Esophagus muscularis mucosa (tissue), 4 donors: ENCODE results near the gene ZBTB39. TPM values are rescaled to one million over a fixed set of nuclear protein-coding genes. Genes with fewer than 3 reads are reported as not detected.
"Not testable (repeated sequence)": the region's sequence is repeated elsewhere in the genome, so short reads cannot be mapped to it uniquely, and the experiment has no call there.

Experiments
- DNase-seq: peaks from one replicate; pipeline ENCODE4 v3.0.0-alpha.2; 2017; ENCODE audit errors: extremely low spot score
- H3K27ac ChIP-seq, 4 donors: fragments of 200-600 bp; sonication (generic); replicated peaks in 1 of 4; 1 replicate in 3 of 4; 2 replicates in 1 of 4; pipeline ENCODE4 v1.5.1; 2016 to 2019; ENCODE audit warnings: mild to moderate bottlenecking in 1 of 4
- H3K27me3 ChIP-seq, 4 donors: fragments of 200-600 bp; sonication (generic); one replicate each; pipeline versions ENCODE4 v1.5.1 to v1.6.0; 2016 to 2019
- H3K36me3 ChIP-seq, 4 donors: fragments of 200-600 bp; sonication (generic); one replicate each; pipeline ENCODE4 v1.5.1; 2016 to 2019
- H3K4me1 ChIP-seq, 4 donors: fragments of 200-600 bp; sonication (generic); one replicate each; pipeline ENCODE4 v1.5.1; 2016 to 2019
- H3K4me3 ChIP-seq, 4 donors: fragments of 200-600 bp; sonication (generic); 1 replicate in 2 of 4; 2 replicates in 2 of 4; pipeline ENCODE4 v1.5.1; 2016 to 2019; ENCODE audit warnings: mild to moderate bottlenecking in 4 of 4, moderate library complexity in 1 of 4
- H3K9me3 ChIP-seq, 4 donors: fragments of 200-600 bp; sonication (generic); 1 replicate in 3 of 4; 2 replicates in 1 of 4; pipeline ENCODE4 v1.5.1; 2016 to 2019
- CTCF ChIP-seq, 3 experiments: fragments of 200-600 bp in 2 of 3; fragments of 450-650 bp in 1 of 3; sonication (generic) in 2 of 3; IDR thresholded peaks; one replicate each; pipeline ENCODE4 v1.5.1; 2017 to 2019; ENCODE audit warnings: antibody characterized with exemption in 3 of 3, mild to moderate bottlenecking in 2 of 3, moderate library complexity in 1 of 3
- EP300 ChIP-seq: sonication (generic); formaldehyde crosslinking; IDR thresholded peaks from one replicate; pipeline ENCODE4 v1.6.1; 2017; ENCODE audit warnings: antibody characterized with exemption
- POLR2A ChIP-seq: fragments of 450-650 bp; IDR thresholded peaks from one replicate; pipeline ENCODE4 v1.6.1; 2017; ENCODE audit warnings: antibody characterized with exemption, moderate library complexity, mild to moderate bottlenecking, low read depth
- POLR2AphosphoS5 ChIP-seq, 2 donors: sonication (generic); formaldehyde crosslinking; IDR thresholded peaks; one replicate each; pipeline ENCODE4 v1.6.1; 2017; ENCODE audit warnings: antibody characterized with exemption in 2 of 2
- WGBS: methylation state at CpG from one replicate; pipeline ENCODE4 v1.1.5; 2018; 5-methylcytosine and 5-hydroxymethylcytosine counted together
- intact Hi-C: fragments of 100-400 bp; cut with DNase I; formaldehyde crosslinking; loops from one replicate; pipeline ENCODE4 v1.15.1; 2023
- total RNA-seq, 4 donors: library from RNA; depleted of rRNA; stranded (reverse); fragments of >200 nt; gene quantifications; one replicate each; pipeline versions ENCODE4 v1.1.0 to v1.2.1, GENCODE V29; 2016

ZBTB39 gene
- total RNA-seq, 4 donors from 2014 or later, result 5.0 to 9.1 (median 7.1) TPM

DNA sequence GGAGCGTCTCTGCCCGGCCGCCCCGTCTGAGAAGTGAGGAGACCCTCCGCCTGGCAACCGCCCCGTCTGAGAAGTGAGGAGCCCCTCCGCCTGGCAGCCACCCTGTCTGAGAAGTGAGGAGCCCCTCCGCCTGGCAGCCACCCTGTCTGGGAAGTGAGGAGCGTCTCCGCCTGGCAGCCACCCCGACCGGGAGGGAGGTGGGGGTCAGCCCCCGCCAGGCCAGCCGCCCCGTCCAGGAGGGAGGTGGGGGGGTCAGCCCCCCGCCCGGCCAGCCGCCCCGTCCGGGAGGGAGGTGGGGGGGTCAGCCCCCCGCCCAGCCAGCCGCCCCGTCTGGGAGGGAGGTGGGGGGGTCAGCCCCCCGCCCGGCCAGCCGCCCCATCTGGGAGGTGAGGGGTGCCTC is 42.8 kb downstream of the ZBTB39 start:
- H3K27me3 ChIP-seq, H3K27ac ChIP-seq, H3K4me1 ChIP-seq, H3K36me3 ChIP-seq, H3K4me3 ChIP-seq, intact Hi-C loops, DNase-seq: not testable (repeated sequence)
- 89% methylated on average over 5 of the region's 27 CpGs for whole genome bisulfite sequencing
- peaks cover 0 to 13% (median 8%) of the 10 kb centered on the region in 4 donors for H3K9me3 ChIP-seq

- H3K36me3 ChIP-seq, H3K27me3 ChIP-seq, H3K4me3 ChIP-seq, H3K27ac ChIP-seq, DNase-seq, H3K4me1 ChIP-seq, intact Hi-C loops: not testable (repeated sequence)
- peaks cover 0 to 21% (median 15%) of the 10 kb centered on the region in 4 donors for H3K9me3 ChIP-seq
- WGBS, result 73% methylated on average over 4 of the region's 4 CpGs
Measured at GRCh38 chr12:56962247-56962646, 44.1 kb downstream of the ZBTB39 start.

DNA sequence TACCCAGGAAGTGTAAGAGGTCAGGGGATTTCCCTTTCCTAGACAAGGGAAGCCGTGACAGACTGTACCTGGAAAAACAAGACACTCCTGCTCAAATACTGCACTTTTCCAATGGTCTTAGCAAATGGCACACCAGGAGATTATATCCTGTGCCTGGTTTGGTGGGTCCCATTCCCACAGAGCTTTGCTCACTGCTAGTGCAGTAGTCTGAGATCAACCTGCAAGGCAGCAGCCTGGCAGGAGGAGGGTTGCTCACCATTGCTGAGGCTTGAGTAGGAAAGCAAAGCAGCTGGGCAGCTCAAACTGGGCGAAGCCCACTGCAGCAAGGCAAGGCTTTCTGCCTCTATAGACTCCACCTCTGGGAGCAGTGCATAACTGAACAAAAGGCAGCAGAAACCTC is 47.9 kb downstream of the ZBTB39 start:
- Histone ChIP-seq H3K4me3 (no peak overlapping the region), H3K36me3 (no peaks in the 10 kb centered on the region), H3K27me3 (no peaks in the 10 kb centered on the region), H3K27ac (no peak overlapping the region), H3K9me3 (peaks cover 0 to 16% (median 9%) of the 10 kb centered on the region in 4 donors), H3K4me1 (no peaks in the 10 kb centered on the region)
- intact Hi-C loops, result no loop called here
- WGBS, result 60% methylated on average over 2 of the region's 2 CpGs
- DNase-seq, result no peak
- TF ChIP-seq CTCF (IDR thresholded peaks at IDR 0.05) (no peak), POLR2AphosphoS5 (IDR thresholded peaks at IDR 0.05) (no peak), EP300 (no peak), POLR2A (no peak)

- intact Hi-C loops, result no loop called here
- H3K36me3 ChIP-seq, result no peaks in the 10 kb centered on the region
- H3K4me1 ChIP-seq, result no peaks in the 10 kb centered on the region
- no peak for TF ChIP-seq EP300
- no peak for TF ChIP-seq POLR2AphosphoS5 (IDR thresholded peaks at IDR 0.05)
- TF ChIP-seq POLR2A, result no peak
- TF ChIP-seq CTCF (IDR thresholded peaks at IDR 0.05), result no peak
- 91% methylated on average over 10 of the region's 10 CpGs for WGBS
- H3K27ac ChIP-seq, result no peak within 1 kb of the TSS
- peaks cover 0 to 16% (median 9%) of the 10 kb centered on the region in 4 donors for H3K9me3 ChIP-seq
- H3K27me3 ChIP-seq, result no peaks in the 10 kb centered on the region
- no peak within 1 kb of the TSS for H3K4me3 ChIP-seq
- peak; percentile 53 for DNase-seq
Measured at GRCh38 chr12:56957229-56958052, 48.9 kb downstream of the ZBTB39 start, which contains the start of gene RDH16. Gene RDH16, minus strand, starts transcription at chr12:56957608. Its CDS starts 146 bp downstream, at chr12:56957462.

DNA sequence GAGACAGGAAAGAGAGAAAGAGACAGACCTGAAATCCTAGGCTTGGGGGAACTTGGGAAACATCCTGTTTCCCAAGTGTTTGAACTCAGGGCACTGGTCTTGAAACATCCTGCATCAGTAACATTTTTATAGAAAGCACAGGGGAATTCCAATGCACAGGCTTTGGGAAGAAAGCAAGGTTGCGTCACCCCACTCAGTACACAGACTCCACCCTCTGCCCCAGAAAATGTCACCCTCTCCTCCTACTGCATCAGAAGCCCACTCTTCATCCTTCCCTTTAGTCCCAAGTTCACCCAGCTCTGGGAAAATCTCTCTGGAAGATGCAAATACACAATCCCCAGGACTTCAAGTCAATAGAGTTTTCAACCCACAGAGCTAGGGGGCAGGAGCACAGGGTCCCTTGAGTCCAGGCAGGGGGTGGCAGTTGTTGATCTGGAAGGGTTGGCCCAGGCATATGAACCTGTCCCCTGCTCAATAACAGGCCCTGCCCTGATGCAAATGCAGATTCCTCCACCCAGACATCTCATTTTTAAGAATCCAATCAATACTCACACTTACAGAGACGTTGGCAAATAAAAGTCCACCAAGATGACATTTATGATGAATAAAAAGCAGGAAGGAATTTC is 50.6 kb downstream of the ZBTB39 start:
- DNase-seq, result peak; percentile 80
- WGBS, result 82% methylated on average over 2 of the region's 2 CpGs
- TF ChIP-seq EP300, result no peak
- TF ChIP-seq CTCF (IDR thresholded peaks at IDR 0.05), result no peak
- no peak for TF ChIP-seq POLR2A
- no peak for TF ChIP-seq POLR2AphosphoS5 (IDR thresholded peaks at IDR 0.05)
- Histone ChIP-seq H3K36me3 (peaks cover 0 to 5% (median 0%) of the 10 kb centered on the region in 4 donors), H3K27me3 (no peaks in the 10 kb centered on the region), H3K9me3 (peaks cover 0 to 16% (median 9%) of the 10 kb centered on the region in 4 donors), H3K27ac (no peak overlapping the region), H3K4me3 (no peak overlapping the region), H3K4me1 (no peaks in the 10 kb centered on the region)
- intact Hi-C loops, result no loop called here
